Mesenchymal stem cell (in vitro differentiated cells and primary cell): ENCODE measurements around the gene PDE4B. TPM values are rescaled to one million over a fixed set of nuclear protein-coding genes. Genes with fewer than 3 reads are reported as not detected.
"Not testable (repeated sequence)": the region's sequence is repeated elsewhere in the genome, so short reads cannot be mapped to it uniquely, and the experiment has no call there.

Source experiments
- DNase-seq: peaks from one replicate; pipeline ENCODE4 v3.0.0-alpha.2; 2013
- H2AFZ ChIP-seq: one replicate; pipeline ENCODE4 v1.6.1; 2013; ENCODE audit warnings: low read depth, mild to moderate bottlenecking, control low read depth, inconsistent platforms, low read length, moderate library complexity
- H2AK5ac ChIP-seq: 2 replicates; pipeline ENCODE4 v1.6.1; 2013; ENCODE audit warnings: low read length, moderate library complexity, mild to moderate bottlenecking, inconsistent platforms; ENCODE audit not compliant: severe bottlenecking
- H2BK120ac ChIP-seq: one replicate; pipeline ENCODE4 v1.6.1; 2013; ENCODE audit warnings: low read depth, mild to moderate bottlenecking, inconsistent platforms, low read length, moderate library complexity
- H2BK12ac ChIP-seq, 2 experiments: one replicate each; pipeline ENCODE4 v1.6.1; 2013; ENCODE audit warnings: inconsistent platforms in 2 of 2, low read length in 2 of 2, mild to moderate bottlenecking in 2 of 2, moderate library complexity in 2 of 2, control low read depth in 1 of 2
- H2BK15ac ChIP-seq: one replicate; pipeline ENCODE4 v1.6.1; 2013; ENCODE audit warnings: mild to moderate bottlenecking, low read depth, inconsistent platforms; ENCODE audit not compliant: poor library complexity, severe bottlenecking
- H2BK5ac ChIP-seq: 2 replicates; pipeline ENCODE4 v1.6.1; 2013; ENCODE audit warnings: low read depth, mild to moderate bottlenecking, low read length, control low read depth, inconsistent platforms; ENCODE audit not compliant: poor library complexity, severe bottlenecking
- H3K14ac ChIP-seq, 2 experiments: one replicate each; pipeline ENCODE4 v1.6.1; 2013; ENCODE audit warnings: inconsistent platforms in 2 of 2, low read length in 2 of 2, control low read depth in 1 of 2, mild to moderate bottlenecking in 1 of 2, moderate library complexity in 1 of 2
- H3K18ac ChIP-seq, 2 experiments: one replicate each; pipeline ENCODE4 v1.6.1; 2013; ENCODE audit warnings: inconsistent platforms in 2 of 2, low read length in 2 of 2, control low read depth in 1 of 2, low read depth in 1 of 2, mild to moderate bottlenecking in 1 of 2
- H3K23ac ChIP-seq, 2 experiments: one replicate each; pipeline ENCODE4 v1.6.1; 2013; ENCODE audit warnings: inconsistent platforms in 2 of 2, low read length in 2 of 2, mild to moderate bottlenecking in 2 of 2, moderate library complexity in 2 of 2, control low read depth in 1 of 2
- H3K27ac ChIP-seq: 2 replicates; pipeline ENCODE4 v1.5.1; 2013; ENCODE audit warnings: mild to moderate bottlenecking, moderate library complexity, low read length, control low read depth, inconsistent platforms; ENCODE audit not compliant: poor library complexity, severe bottlenecking
- H3K27me3 ChIP-seq, 2 experiments: 2 replicates each; pipeline versions ENCODE4 v1.6.1 to v1.7.0; 2013; ENCODE audit warnings: low read length in 2 of 2, mild to moderate bottlenecking in 2 of 2, moderate library complexity in 2 of 2, control low read depth in 1 of 2, inconsistent platforms in 1 of 2; ENCODE audit not compliant: control insufficient read depth in 1 of 2, insufficient read depth in 1 of 2
- H3K36me3 ChIP-seq, 2 experiments: 2 replicates each; pipeline versions ENCODE4 v1.6.1 to v1.7.0; 2013; ENCODE audit warnings: low read length in 2 of 2, control low read depth in 1 of 2, inconsistent platforms in 1 of 2, low read depth in 1 of 2, mild to moderate bottlenecking in 1 of 2; ENCODE audit not compliant: insufficient read depth in 2 of 2, control insufficient read depth in 1 of 2
- H3K4ac ChIP-seq, 2 experiments: one replicate each; pipeline ENCODE4 v1.6.1; 2013; ENCODE audit warnings: inconsistent platforms in 2 of 2, low read length in 2 of 2, mild to moderate bottlenecking in 2 of 2, moderate library complexity in 2 of 2, control low read depth in 1 of 2, low read depth in 1 of 2
- H3K4me1 ChIP-seq: 2 replicates; pipeline ENCODE4 v1.6.1; 2013; ENCODE audit warnings: low read depth, low read length, control low read depth; ENCODE audit not compliant: control insufficient read depth, insufficient read depth
- H3K4me2 ChIP-seq: 2 replicates; pipeline ENCODE4 v1.6.1; 2013; ENCODE audit warnings: low read length, mild to moderate bottlenecking, inconsistent platforms; ENCODE audit not compliant: poor library complexity, severe bottlenecking
- H3K4me3 ChIP-seq, 2 experiments: 2 replicates each; pipeline versions ENCODE4 v1.5.1 to v1.7.0; 2013; ENCODE audit warnings: low read length in 2 of 2, mild to moderate bottlenecking in 2 of 2, control low read depth in 1 of 2, low read depth in 1 of 2; ENCODE audit not compliant: insufficient read depth in 1 of 2
- H3K79me1 ChIP-seq: replicated peaks from 2 replicates; pipeline ENCODE4 v1.6.1; 2013; ENCODE audit warnings: mild to moderate bottlenecking, control low read depth, low read length, inconsistent platforms; ENCODE audit not compliant: poor library complexity, severe bottlenecking
- H3K9ac ChIP-seq: 2 replicates; pipeline ENCODE4 v1.7.0; 2013; ENCODE audit warnings: mild to moderate bottlenecking, low read length, moderate library complexity
- H3K9me3 ChIP-seq: 2 replicates; pipeline ENCODE4 v1.7.0; 2013; ENCODE audit warnings: mild to moderate bottlenecking, low read length; ENCODE audit not compliant: control insufficient read depth
- H4K8ac ChIP-seq: one replicate; pipeline ENCODE4 v1.6.1; 2013; ENCODE audit warnings: inconsistent platforms, mild to moderate bottlenecking, low read length, moderate library complexity
- H4K91ac ChIP-seq: one replicate; pipeline ENCODE4 v1.6.1; 2013; ENCODE audit warnings: mild to moderate bottlenecking, low read length, inconsistent platforms
- WGBS: methylation state at CpG from one replicate; pipeline ENCODE4 v1.1.7; 2013; ENCODE audit warnings: mixed read lengths; 5-methylcytosine and 5-hydroxymethylcytosine counted together
- small RNA-seq: library from polyadenylated mRNA; stranded (forward); fragments of <200 nt; extraction: miRNeasy Mini kit (QIAGEN cat#:217004); gene quantifications from one replicate; pipeline ENCODE3, GENCODE V24; 2013; ENCODE audit warnings: low read depth

Gene PDE4B

DNA sequence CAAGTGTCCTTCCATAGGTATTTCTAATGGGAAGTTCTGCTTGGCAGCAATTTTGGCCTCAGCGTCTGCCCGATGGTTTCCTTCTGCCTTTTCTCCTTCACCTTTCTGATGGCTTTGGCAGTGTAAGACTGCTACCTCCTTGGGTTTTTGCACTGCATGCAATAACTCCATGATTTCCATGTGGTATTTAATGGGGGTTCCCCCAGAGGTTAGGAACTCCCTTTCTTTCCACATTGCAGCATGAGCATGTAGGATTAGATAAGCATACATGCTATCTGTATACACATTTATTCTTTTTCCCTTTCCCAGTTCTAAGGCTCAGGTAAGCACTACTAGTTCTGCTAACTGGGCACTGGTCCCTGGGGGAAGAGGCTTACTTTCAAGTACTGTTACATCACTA, 628.2 kb downstream of the PDE4B start:
- not testable (repeated sequence) for H3K27me3 ChIP-seq, H2BK120ac ChIP-seq, H2BK5ac ChIP-seq, H2AK5ac ChIP-seq, H3K4me1 ChIP-seq, H3K36me3 ChIP-seq, H3K18ac ChIP-seq, H3K9ac ChIP-seq, H2BK12ac ChIP-seq, H3K4me3 ChIP-seq, H2BK15ac ChIP-seq, H3K27ac ChIP-seq, H3K23ac ChIP-seq, H3K79me1 ChIP-seq, H3K14ac ChIP-seq, DNase-seq, H3K4me2 ChIP-seq, H2AFZ ChIP-seq, H3K4ac ChIP-seq, H4K8ac ChIP-seq, H4K91ac ChIP-seq
- WGBS = 100% methylated on average over 2 of the region's 2 CpGs
- peaks cover 22% of the 10 kb centered on the region for H3K9me3 ChIP-seq

DNA sequence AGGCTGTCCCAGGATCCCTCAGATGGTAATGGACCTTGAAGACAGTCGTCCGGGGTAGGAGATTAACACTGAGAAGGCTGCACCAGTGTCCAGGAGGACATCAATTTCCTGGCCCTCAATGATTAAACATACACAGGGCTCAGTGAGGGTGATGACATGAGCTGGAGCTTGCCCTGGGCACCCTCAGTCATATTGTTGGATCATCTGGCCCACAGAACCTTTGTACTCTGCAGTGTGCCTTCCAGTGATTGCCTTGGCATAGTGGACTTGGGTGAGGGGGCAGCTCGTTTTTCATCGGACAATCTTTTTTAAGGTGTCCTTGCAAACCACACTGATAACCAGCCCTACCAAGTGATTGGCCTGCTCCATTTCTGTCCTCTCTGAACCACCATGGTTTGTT, 630.1 kb downstream of the PDE4B start:
- Histone ChIP-seq H2BK12ac (no peak overlapping the region), H3K4me1 (no peaks in the 10 kb centered on the region), H2AFZ (no peak overlapping the region), H2AK5ac (no peak overlapping the region), H3K4me2 (no peak overlapping the region), H3K4ac (no peak overlapping the region), H3K18ac (no peak overlapping the region), H3K4me3 (no peak overlapping the region), H3K23ac (no peak overlapping the region), H3K9me3 (peaks cover 14% of the 10 kb centered on the region), H3K27ac (no peak overlapping the region), H3K9ac (no peak overlapping the region), H2BK120ac (no peak overlapping the region), H3K79me1 (no peaks in the 10 kb centered on the region), H3K36me3 (no peaks in the 10 kb centered on the region), H2BK5ac (no peak overlapping the region), H2BK15ac (no peak overlapping the region), H4K8ac (no peak overlapping the region), H3K14ac (no peak overlapping the region), H4K91ac (no peak overlapping the region), H3K27me3 (no peaks in the 10 kb centered on the region)
- WGBS = 88% methylated on average over 4 of the region's 4 CpGs
- DNase-seq = no peak

Small RNA genes lying within 50 kb of the gene (small RNA-seq; reads per million reads assigned to genes)
- gene RN7SL854P (not detected), gene RNU4-88P (not detected)
